Activated T-helper 2 cell treated with anti-CD3 and anti-CD28 coated beads, Interferon-gamma antibody, Interleukin-2, Interleukin-4, amounts not matched to agents 10 μg/mL and 5 μg/mL and 100 μg/mL, durations not matched to agents 14 hours and 24 hours and 36 hours (primary cell): Measurements from ENCODE around the gene SLC35A3. TPM values are rescaled to one million over a fixed set of nuclear protein-coding genes. Genes with fewer than 3 reads are reported as not detected.

ENCODE experiments used
- DNase-seq: peaks from one replicate; pipeline ENCODE4 v3.0.0; 2021; ENCODE audit warnings: low spot score
- H3K27ac Mint-ChIP-seq: one replicate; pipeline ENCODE4 v1.8.0; 2021; ENCODE audit warnings: mixed read lengths
- H3K27me3 Mint-ChIP-seq: one replicate; pipeline ENCODE4 v1.8.0; 2021; ENCODE audit warnings: low read depth, mixed read lengths
- H3K36me3 Mint-ChIP-seq: one replicate; pipeline ENCODE4 v1.8.0; 2021; ENCODE audit warnings: low read depth, mixed read lengths
- H3K4me1 Mint-ChIP-seq: one replicate; pipeline ENCODE4 v1.8.0; 2021; ENCODE audit warnings: low read depth, mixed read lengths
- H3K4me3 Mint-ChIP-seq: one replicate; pipeline ENCODE4 v1.8.0; 2021; ENCODE audit warnings: low read depth, mild to moderate bottlenecking, moderate library complexity, mixed read lengths
- H3K9me3 Mint-ChIP-seq: one replicate; pipeline ENCODE4 v1.8.0; 2021; ENCODE audit warnings: mixed read lengths
- intact Hi-C: fragments of 100-400 bp; cut with micrococcal nuclease; formaldehyde crosslinking; loops from one replicate; pipeline ENCODE4 v1.15.1; 2023
- total RNA-seq: library from RNA; stranded (reverse); gene quantifications from 2 replicates; pipeline ENCODE4 v1.2.3, GENCODE V29; 2022

The SLC35A3 gene
- total RNA-seq, 1 donor from 2014 or later: 15.0 TPM

GRCh38 chr1:99979091-99979490 lies 9.3 kb downstream of the SLC35A3 start:
- intact Hi-C loops: no loop called here
- Mint-ChIP-seq H3K36me3 (peaks cover 23% of the 10 kb centered on the region), H3K9me3 (peaks cover 4% of the 10 kb centered on the region), H3K27me3 (no peaks in the 10 kb centered on the region), H3K27ac (no peak overlapping the region), H3K4me1 (no peaks in the 10 kb centered on the region), H3K4me3 (no peak overlapping the region)
- DNase-seq: no peak

GRCh38 chr1:99980928-99981327 lies 11.1 kb downstream of the SLC35A3 start:
- no peak for DNase-seq

GRCh38 chr1:99986656-99987225 lies 16.9 kb downstream of the SLC35A3 start:
- H3K27ac Mint-ChIP-seq: no peak overlapping the region

More at GRCh38 chr1:99980928-99981327, 11.1 kb downstream of the SLC35A3 start:
- peaks cover 30% of the 10 kb centered on the region for H3K36me3 Mint-ChIP-seq
- no peak overlapping the region for H3K27ac Mint-ChIP-seq
- no peaks in the 10 kb centered on the region for H3K27me3 Mint-ChIP-seq
- peaks cover 13% of the 10 kb centered on the region for H3K9me3 Mint-ChIP-seq
- H3K4me3 Mint-ChIP-seq: no peak overlapping the region
- peaks cover 4% of the 10 kb centered on the region for H3K4me1 Mint-ChIP-seq
- intact Hi-C loops: no loop called here

GRCh38 chr1:99988210-99988765 lies 18.5 kb downstream of the SLC35A3 start:
- Mint-ChIP-seq H3K4me1 (peaks cover 12% of the 10 kb centered on the region), H3K9me3 (peaks cover 27% of the 10 kb centered on the region), H3K36me3 (peaks cover 45% of the 10 kb centered on the region), H3K4me3 (no peak overlapping the region), H3K27me3 (no peaks in the 10 kb centered on the region), H3K27ac (no peak overlapping the region)
- DNase-seq: no peak
- intact Hi-C loops: no loop called here

More at GRCh38 chr1:99986656-99987225, 16.9 kb downstream of the SLC35A3 start:
- H3K4me1 Mint-ChIP-seq: peaks cover 4% of the 10 kb centered on the region
- H3K9me3 Mint-ChIP-seq: peaks cover 25% of the 10 kb centered on the region
- intact Hi-C loops: no loop called here
- H3K27me3 Mint-ChIP-seq: no peaks in the 10 kb centered on the region
- no peak for DNase-seq
- no peak overlapping the region for H3K4me3 Mint-ChIP-seq
- H3K36me3 Mint-ChIP-seq: peaks cover 33% of the 10 kb centered on the region

GRCh38 chr1:99992044-99992722 lies 22.4 kb downstream of the SLC35A3 start:
- intact Hi-C loops: no loop called here
- no peaks in the 10 kb centered on the region for H3K27me3 Mint-ChIP-seq
- H3K4me3 Mint-ChIP-seq: no peak overlapping the region
- H3K36me3 Mint-ChIP-seq: peaks cover 53% of the 10 kb centered on the region
- H3K9me3 Mint-ChIP-seq: peaks cover 18% of the 10 kb centered on the region
- DNase-seq: no peak
- peaks cover 8% of the 10 kb centered on the region for H3K4me1 Mint-ChIP-seq
- no peak overlapping the region for H3K27ac Mint-ChIP-seq

GRCh38 chr1:99992760-99993467 lies 23.1 kb downstream of the SLC35A3 start:
- Mint-ChIP-seq H3K36me3 (peaks cover 53% of the 10 kb centered on the region), H3K27ac (no peak overlapping the region), H3K9me3 (peaks cover 18% of the 10 kb centered on the region), H3K4me3 (no peak overlapping the region), H3K4me1 (peaks cover 8% of the 10 kb centered on the region), H3K27me3 (no peaks in the 10 kb centered on the region)
- intact Hi-C loops: no loop called here
- DNase-seq: no peak

GRCh38 chr1:99993468-99993845 lies 23.7 kb downstream of the SLC35A3 start:
- no peak for DNase-seq
- Mint-ChIP-seq H3K4me3 (no peak overlapping the region), H3K36me3 (peaks cover 55% of the 10 kb centered on the region), H3K4me1 (peaks cover 8% of the 10 kb centered on the region), H3K9me3 (peaks cover 18% of the 10 kb centered on the region), H3K27me3 (no peaks in the 10 kb centered on the region), H3K27ac (no peak overlapping the region)
- intact Hi-C loops: no loop called here

GRCh38 chr1:99994496-99994895 lies 24.7 kb downstream of the SLC35A3 start:
- H3K27me3 Mint-ChIP-seq: no peaks in the 10 kb centered on the region
- peaks cover 57% of the 10 kb centered on the region for H3K36me3 Mint-ChIP-seq
- H3K9me3 Mint-ChIP-seq: peaks cover 18% of the 10 kb centered on the region
- H3K27ac Mint-ChIP-seq: no peak overlapping the region
- no peak overlapping the region for H3K4me3 Mint-ChIP-seq
- intact Hi-C loops: no loop called here
- peaks cover 8% of the 10 kb centered on the region for H3K4me1 Mint-ChIP-seq
- no peak for DNase-seq

- H3K9me3 Mint-ChIP-seq: peaks cover 7% of the 10 kb centered on the region
- intact Hi-C loops: no loop called here
- peaks cover 8% of the 10 kb centered on the region for H3K4me1 Mint-ChIP-seq
- peaks cover 40% of the 10 kb centered on the region for H3K36me3 Mint-ChIP-seq
- DNase-seq: no peak
- H3K27me3 Mint-ChIP-seq: no peaks in the 10 kb centered on the region
- no peak overlapping the region for H3K4me3 Mint-ChIP-seq
- H3K27ac Mint-ChIP-seq: no peak overlapping the region
Measured at GRCh38 chr1:99996951-99997350, 27.2 kb downstream of the SLC35A3 start.

- Mint-ChIP-seq H3K27me3 (no peaks in the 10 kb centered on the region), H3K9me3 (peaks cover 19% of the 10 kb centered on the region), H3K27ac (no peak overlapping the region), H3K4me3 (no peak overlapping the region), H3K4me1 (no peaks in the 10 kb centered on the region), H3K36me3 (peaks cover 43% of the 10 kb centered on the region)
- no peak for DNase-seq
- intact Hi-C loops: no loop called here
Measured at GRCh38 chr1:100001462-100001861, 31.7 kb downstream of the SLC35A3 start.

GRCh38 chr1:100005424-100005823 lies 35.6 kb downstream of the SLC35A3 start:
- peaks cover 36% of the 10 kb centered on the region for H3K36me3 Mint-ChIP-seq
- peaks cover 19% of the 10 kb centered on the region for H3K9me3 Mint-ChIP-seq
- H3K4me1 Mint-ChIP-seq: no peaks in the 10 kb centered on the region
- intact Hi-C loops: no loop called here
- H3K4me3 Mint-ChIP-seq: no peak overlapping the region
- DNase-seq: no peak
- no peaks in the 10 kb centered on the region for H3K27me3 Mint-ChIP-seq
- H3K27ac Mint-ChIP-seq: no peak overlapping the region

GRCh38 chr1:100006688-100007087 lies 36.9 kb downstream of the SLC35A3 start:
- Mint-ChIP-seq H3K9me3 (peaks cover 19% of the 10 kb centered on the region), H3K4me3 (no peak overlapping the region), H3K27ac (no peak overlapping the region), H3K27me3 (no peaks in the 10 kb centered on the region), H3K36me3 (peaks cover 36% of the 10 kb centered on the region), H3K4me1 (no peaks in the 10 kb centered on the region)
- DNase-seq: no peak
- intact Hi-C loops: no loop called here

GRCh38 chr1:100009458-100009857 lies 39.7 kb downstream of the SLC35A3 start:
- Mint-ChIP-seq H3K4me3 (no peak overlapping the region), H3K4me1 (no peaks in the 10 kb centered on the region), H3K9me3 (peaks cover 13% of the 10 kb centered on the region), H3K27ac (no peak overlapping the region), H3K36me3 (peaks cover 18% of the 10 kb centered on the region), H3K27me3 (no peaks in the 10 kb centered on the region)
- no peak for DNase-seq
- intact Hi-C loops: no loop called here
